Activated CD4-positive, CD25-positive, alpha-beta regulatory T cell treated with anti-CD3 and anti-CD28 coated beads, Interleukin-2, amount 50 U/mL, for 72 hours (primary cell): ENCODE results near the gene B3GAT1.
A peak's percentile ranks its signal among the peaks of the same experiment; 100 is the strongest.

Experiments
- DNase-seq: peaks from one replicate; pipeline ENCODE4 v3.0.0; 2021

The B3GAT1 gene

GRCh38 chr11:134371436-134372185 lies 40.4 kb downstream of the B3GAT1 start:
- no peak for DNase-seq

- DNase-seq = no peak
Observed at GRCh38 chr11:134370526-134371435, 41.3 kb downstream of the B3GAT1 start.

GRCh38 chr11:134369656-134370525 lies 42.2 kb downstream of the B3GAT1 start:
- no peak for DNase-seq

GRCh38 chr11:134367781-134368180 lies 44.3 kb downstream of the B3GAT1 start:
- DNase-seq = no peak

- no peak for DNase-seq
Observed at GRCh38 chr11:134366254-134366653, 45.8 kb downstream of the B3GAT1 start.

- DNase-seq = no peak
Observed at GRCh38 chr11:134365011-134365925, 46.8 kb downstream of the B3GAT1 start.

GRCh38 chr11:134364261-134364660 lies 47.8 kb downstream of the B3GAT1 start:
- DNase-seq = no peak

GRCh38 chr11:134363592-134363991 lies 48.5 kb downstream of the B3GAT1 start:
- no peak for DNase-seq

- DNase-seq = no peak
Observed at GRCh38 chr11:134363161-134363560, 48.9 kb downstream of the B3GAT1 start.

- DNase-seq = no peak
Observed at GRCh38 chr11:134362192-134362901, 49.7 kb downstream of the B3GAT1 start.

- no peak for DNase-seq
Observed at GRCh38 chr11:134361661-134362060, 50.4 kb downstream of the B3GAT1 start.

- DNase-seq = peak; percentile 76
Observed at GRCh38 chr11:134360050-134360835, 51.8 kb downstream of the B3GAT1 start.

- DNase-seq = no peak
Observed at GRCh38 chr11:134359646-134360045, 52.4 kb downstream of the B3GAT1 start.

- no peak for DNase-seq
Observed at GRCh38 chr11:134358856-134359490, 53.1 kb downstream of the B3GAT1 start.

GRCh38 chr11:134358165-134358855 lies 53.7 kb downstream of the B3GAT1 start:
- DNase-seq = no peak

GRCh38 chr11:134357545-134357839 lies 54.5 kb downstream of the B3GAT1 start:
- no peak for DNase-seq

GRCh38 chr11:134356656-134357544 lies 55.1 kb downstream of the B3GAT1 start:
- DNase-seq = no peak

GRCh38 chr11:134355656-134356055 lies 56.4 kb downstream of the B3GAT1 start:
- DNase-seq = no peak
